ENCODE data around the gene ELMO2.

The ELMO2 gene

GRCh38 chr20:46349742-46350056 lies 56.7 kb downstream of the ELMO2 start:
- H3K79me2 ChIP-seq (ENCODE audit: insufficient read depth, low read length), result no peaks in the 10 kb centered on the region
- H3K9ac ChIP-seq (ENCODE audit: low read length), result peak overlapping the region; percentile 25; the same call in 1 of the 2 replicates
- peaks cover 19% of the 10 kb centered on the region for H3K4me1 ChIP-seq (ENCODE audit: insufficient read depth, low read length, severe bottlenecking)
- H3K36me3 ChIP-seq (ENCODE audit: insufficient read depth, low read length), result peaks cover 9% of the 10 kb centered on the region; the same call in 1 of the 2 replicates
- peak overlapping the region; percentile 57 for H3K27ac ChIP-seq (ENCODE audit: low read depth, low read length, poor library complexity, severe bottlenecking)
- H3K9me3 ChIP-seq (ENCODE audit: low read length), result no peaks in the 10 kb centered on the region
- no peak overlapping the region for H2AFZ ChIP-seq (ENCODE audit: low read length)
- 0 out of 2 replicates have a peak, but pooled peaks cover 2% of the 10 kb centered on the region for H3F3A ChIP-seq (ENCODE audit: insufficient read depth, low read length)
- H3K9me2 ChIP-seq (ENCODE audit: low read depth, low read length), result no peaks in the 10 kb centered on the region
- no peak overlapping the region for H3K4me3 ChIP-seq (ENCODE audit: low read depth, low read length, poor library complexity, severe bottlenecking)
- H3K4me2 ChIP-seq (ENCODE audit: low read length), result peak overlapping the region; percentile 7; the same call in 1 of the 2 replicates
- H4K20me1 ChIP-seq (ENCODE audit: insufficient read depth, low read length), result no peaks in the 10 kb centered on the region
- H3K27me3 ChIP-seq (ENCODE audit: insufficient read depth, low read length), result no peaks in the 10 kb centered on the region
- TF ChIP-seq EZH2 (IDR thresholded peaks at IDR 0.05; ENCODE audit: borderline replicate concordance, low read length) (no peak), CTCF (IDR thresholded peaks at IDR 0.05; ENCODE audit: low read length) (no peak)

- Histone ChIP-seq H3K79me2 (ENCODE audit: insufficient read depth, low read length) (no peaks in the 10 kb centered on the region), H3K27ac (ENCODE audit: low read depth, low read length, poor library complexity, severe bottlenecking) (peak overlapping the region; percentile 57), H3K27me3 (ENCODE audit: insufficient read depth, low read length) (no peaks in the 10 kb centered on the region), H3K4me2 (ENCODE audit: low read length) (peak overlapping the region; percentile 7; the same call in 1 of the 2 replicates), H3K9me2 (ENCODE audit: low read depth, low read length) (no peaks in the 10 kb centered on the region), H2AFZ (ENCODE audit: low read length) (no peak overlapping the region), H3K4me3 (ENCODE audit: low read depth, low read length, poor library complexity, severe bottlenecking) (no peak overlapping the region), H3F3A (ENCODE audit: insufficient read depth, low read length) (0 out of 2 replicates have a peak, but pooled peaks cover 2% of the 10 kb centered on the region), H3K9ac (ENCODE audit: low read length) (no peak overlapping the region; the same call in 1 of the 2 replicates), H3K9me3 (ENCODE audit: low read length) (no peaks in the 10 kb centered on the region), H3K4me1 (ENCODE audit: insufficient read depth, low read length, severe bottlenecking) (peaks cover 19% of the 10 kb centered on the region), H4K20me1 (ENCODE audit: insufficient read depth, low read length) (no peaks in the 10 kb centered on the region), H3K36me3 (ENCODE audit: insufficient read depth, low read length) (peaks cover 9% of the 10 kb centered on the region; the same call in 1 of the 2 replicates)
- no peak for TF ChIP-seq EZH2 (IDR thresholded peaks at IDR 0.05; ENCODE audit: borderline replicate concordance, low read length)
- TF ChIP-seq CTCF (IDR thresholded peaks at IDR 0.05; ENCODE audit: low read length), result peak; percentile 86
Observed at GRCh38 chr20:46349035-46349741, 57.2 kb downstream of the ELMO2 start.

GRCh38 chr20:46347841-46348803 lies 58.3 kb downstream of the ELMO2 start:
- no peaks in the 10 kb centered on the region for H4K20me1 ChIP-seq (ENCODE audit: insufficient read depth, low read length)
- H2AFZ ChIP-seq (ENCODE audit: low read length), result no peak overlapping the region
- H3K9ac ChIP-seq (ENCODE audit: low read length), result no peak overlapping the region
- no peaks in the 10 kb centered on the region for H3K9me2 ChIP-seq (ENCODE audit: low read depth, low read length)
- 0 out of 2 replicates have a peak, but pooled peaks cover 2% of the 10 kb centered on the region for H3F3A ChIP-seq (ENCODE audit: insufficient read depth, low read length)
- H3K27ac ChIP-seq (ENCODE audit: low read depth, low read length, poor library complexity, severe bottlenecking), result no peak overlapping the region
- no peaks in the 10 kb centered on the region for H3K9me3 ChIP-seq (ENCODE audit: low read length)
- peaks cover 9% of the 10 kb centered on the region; the same call in 1 of the 2 replicates for H3K36me3 ChIP-seq (ENCODE audit: insufficient read depth, low read length)
- peaks cover 19% of the 10 kb centered on the region for H3K4me1 ChIP-seq (ENCODE audit: insufficient read depth, low read length, severe bottlenecking)
- no peak overlapping the region for H3K4me2 ChIP-seq (ENCODE audit: low read length)
- H3K27me3 ChIP-seq (ENCODE audit: insufficient read depth, low read length), result no peaks in the 10 kb centered on the region
- no peaks in the 10 kb centered on the region for H3K79me2 ChIP-seq (ENCODE audit: insufficient read depth, low read length)
- TF ChIP-seq CTCF (IDR thresholded peaks at IDR 0.05; ENCODE audit: low read length) (no peak), EZH2 (IDR thresholded peaks at IDR 0.05; ENCODE audit: borderline replicate concordance, low read length) (no peak)
- no peak overlapping the region for H3K4me3 ChIP-seq (ENCODE audit: low read depth, low read length, poor library complexity, severe bottlenecking)
